Measurements from ENCODE around the gene BCO2.

DNA sequence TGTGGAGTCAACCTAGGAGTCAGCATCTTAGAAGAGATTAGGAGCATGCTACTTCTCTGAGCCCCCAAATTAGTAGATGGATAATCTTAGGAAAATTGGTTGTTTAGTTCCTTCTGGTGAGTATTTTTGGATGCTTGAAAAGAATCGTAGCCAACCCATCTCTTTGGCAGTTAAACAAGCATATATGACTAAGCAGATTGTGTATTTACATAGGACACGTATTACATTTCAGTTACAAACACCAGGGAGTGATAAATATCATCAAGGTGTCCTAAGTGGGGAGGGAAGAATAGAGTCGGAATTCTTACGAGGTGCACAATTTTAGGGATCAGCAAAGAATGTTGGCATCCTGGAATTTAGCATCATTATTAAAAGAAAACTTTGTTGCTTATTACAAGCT, 71.9 kb downstream of the BCO2 start:
- no peak for TF ChIP-seq CTCF (IDR thresholded peaks at IDR 0.05)
- no peak for TF ChIP-seq EZH2phosphoT487 (IDR thresholded peaks at IDR 0.05)
- no peak for TF ChIP-seq EZH2 (IDR thresholded peaks at IDR 0.05)
